ENCODE results near the gene ZNFX1. TPM values are rescaled to one million over a fixed set of nuclear protein-coding genes. Genes with fewer than 3 reads are reported as not detected.

The ZNFX1 gene
- total and polyA plus RNA-seq, 3 donors from 2014 or later = 31.6 to 39.9 (median 37.2) TPM

GRCh38 chr20:49277786-49278035, 146 bp downstream of the ZNFX1 start:
- no peaks in the 10 kb centered on the region for H3K36me3 ChIP-seq (ENCODE audit: low read depth, missing control alignments)
- H3K9me3 ChIP-seq = no peaks in the 10 kb centered on the region
- 0 to 1% methylated on average over 16 to 22 of the region's 22 CpGs for WGBS, 2 donors
- DNase-seq = no peak
- intact Hi-C loops (cut with DNase I; ENCODE audit: low total_unique reads) = no loop called here
- TF ChIP-seq POLR2A (IDR thresholded peaks at IDR 0.05) (no peak), CTCF (IDR thresholded peaks at IDR 0.05) (no peak)
- peak overlapping the region; percentile 86 to 95 for H3K4me3 ChIP-seq
- peak overlapping the region; percentile 96 to 97 for H3K27ac ChIP-seq
- H3K4me1 ChIP-seq = peaks cover 29% of the 10 kb centered on the region
- no peaks in the 10 kb centered on the region for H3K27me3 ChIP-seq

DNA sequence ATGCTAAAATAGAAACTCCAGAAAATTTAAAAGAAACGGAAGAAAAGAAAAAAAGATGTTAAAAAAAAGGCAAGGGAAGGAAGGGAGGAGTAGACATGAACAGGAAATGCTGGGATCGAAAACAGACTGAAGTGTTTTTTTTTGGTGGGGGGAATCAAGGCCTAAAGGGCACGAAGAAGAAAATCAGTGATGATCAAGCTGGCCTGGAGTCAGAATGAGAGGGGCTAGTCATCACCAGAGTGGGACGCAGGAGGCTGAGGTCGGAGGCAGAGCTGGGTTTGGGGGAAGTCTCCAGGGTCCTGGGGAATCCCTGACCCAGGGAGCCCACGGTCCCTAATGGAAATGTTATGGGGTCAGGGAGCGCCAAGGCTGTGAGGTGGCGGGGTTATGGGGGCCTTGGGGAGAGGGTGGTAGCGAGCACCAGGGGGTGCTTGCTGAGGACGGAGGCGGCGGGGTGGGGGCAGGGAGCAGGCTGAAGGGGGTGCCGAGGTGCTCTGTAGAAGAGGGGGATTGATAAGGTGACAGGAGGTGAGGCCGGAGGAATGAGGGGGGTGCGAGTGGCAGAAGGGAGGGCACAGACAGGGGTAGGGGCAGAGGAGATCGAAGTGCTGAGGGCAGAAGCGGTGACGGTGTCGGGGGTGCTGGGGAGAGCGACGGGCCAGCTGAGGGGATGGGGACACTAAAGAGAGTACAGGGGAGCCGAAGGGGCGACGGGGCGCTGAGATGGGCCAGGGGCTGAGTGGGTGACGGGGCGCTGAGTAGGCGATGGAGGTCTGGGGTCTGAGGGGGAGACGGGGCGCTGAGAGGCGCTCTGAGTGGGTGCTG, 684 bp downstream of the ZNFX1 start:
- 1 to 3% methylated on average over 31 of the region's 31 CpGs for WGBS, 2 donors
- no peak for TF ChIP-seq POLR2A (IDR thresholded peaks at IDR 0.05)
- TF ChIP-seq CTCF (IDR thresholded peaks at IDR 0.05) = no peak
- Histone ChIP-seq H3K27ac (peak overlapping the region; percentile 96 to 97), H3K4me3 (peak overlapping the region; percentile 86 to 95), H3K36me3 (ENCODE audit: low read depth, missing control alignments) (no peaks in the 10 kb centered on the region), H3K4me1 (peaks cover 29% of the 10 kb centered on the region), H3K27me3 (no peaks in the 10 kb centered on the region), H3K9me3 (no peaks in the 10 kb centered on the region)
- DNase-seq = peak; percentile 28
- intact Hi-C loops (cut with DNase I; ENCODE audit: low total_unique reads) = no loop called here

DNA sequence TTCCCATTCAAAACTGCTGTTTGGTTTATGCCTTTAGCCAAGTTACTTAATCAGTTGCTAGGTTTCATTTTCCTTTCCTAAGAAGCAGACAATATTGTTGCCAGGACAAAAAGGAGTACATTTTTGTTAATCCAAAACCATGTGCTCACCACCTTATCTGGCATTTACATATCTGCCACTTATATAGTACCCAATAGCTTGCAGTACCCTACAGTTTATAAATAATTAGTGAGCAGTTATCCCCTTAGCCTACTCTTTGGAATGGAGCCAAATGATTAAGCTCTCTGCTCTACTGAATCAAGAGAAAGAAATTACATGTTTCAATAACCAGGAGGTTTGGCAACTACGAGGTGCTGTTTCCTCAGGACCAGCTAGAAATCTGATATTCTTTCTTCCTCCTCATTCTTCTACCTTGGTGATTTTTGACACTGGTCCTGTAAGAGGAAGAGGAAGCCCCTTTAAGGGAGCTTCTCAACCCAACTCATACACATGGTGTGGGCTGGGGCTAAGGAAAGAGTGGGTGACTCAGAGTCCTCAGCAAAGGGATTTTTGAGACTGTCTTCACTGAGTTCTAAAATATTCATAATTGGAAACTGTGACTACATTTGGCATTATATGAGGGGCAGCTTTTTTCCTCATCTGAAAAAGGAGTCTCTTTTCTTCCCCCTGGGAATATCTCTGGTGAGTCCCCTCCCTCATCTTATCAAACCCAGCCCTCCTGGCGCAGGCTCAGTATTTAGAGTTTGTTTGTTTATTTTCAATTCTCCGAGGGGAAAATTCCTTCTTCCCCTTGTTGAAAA, 1.5 kb downstream of the ZNFX1 start:
- TF ChIP-seq POLR2A (IDR thresholded peaks at IDR 0.05) (no peak), CTCF (IDR thresholded peaks at IDR 0.05) (no peak)
- intact Hi-C loops (cut with DNase I; ENCODE audit: low total_unique reads) = no loop called here
- peak overlapping the region in 1 of 2 donors; percentile 95 for H3K4me3 ChIP-seq
- DNase-seq = peak; percentile 26
- peaks cover 29% of the 10 kb centered on the region for H3K4me1 ChIP-seq
- no peaks in the 10 kb centered on the region for H3K9me3 ChIP-seq
- H3K27ac ChIP-seq = peak overlapping the region; percentile 96 to 97
- WGBS, 2 donors = 9 to 12% methylated on average over 3 of the region's 3 CpGs
- H3K36me3 ChIP-seq (ENCODE audit: low read depth, missing control alignments) = no peaks in the 10 kb centered on the region
- no peaks in the 10 kb centered on the region for H3K27me3 ChIP-seq

GRCh38 chr20:49275636-49276035, 2.2 kb downstream of the ZNFX1 start:
- no peak overlapping the region for H3K4me3 ChIP-seq
- no peak for DNase-seq
- H3K4me1 ChIP-seq = peaks cover 23% of the 10 kb centered on the region
- TF ChIP-seq CTCF (IDR thresholded peaks at IDR 0.05) = no peak
- TF ChIP-seq POLR2A (IDR thresholded peaks at IDR 0.05) = no peak
- H3K9me3 ChIP-seq = no peaks in the 10 kb centered on the region
- H3K27me3 ChIP-seq = no peaks in the 10 kb centered on the region
- intact Hi-C loops (cut with DNase I; ENCODE audit: low total_unique reads) = no loop called here
- 59 to 60% methylated on average over 2 of the region's 2 CpGs for WGBS, 2 donors
- H3K36me3 ChIP-seq (ENCODE audit: low read depth, missing control alignments) = no peaks in the 10 kb centered on the region
- H3K27ac ChIP-seq = peak overlapping the region in 1 of 2 donors; percentile 97
